T-helper 22 cell (primary cell): ENCODE measurements around the gene DNER.
"Not testable (repeated sequence)": the region's sequence is repeated elsewhere in the genome, so short reads cannot be mapped to it uniquely, and the experiment has no call there.

ENCODE experiments used
- DNase-seq: peaks from one replicate; pipeline ENCODE4 v3.0.0-alpha.2; 2020; ENCODE audit warnings: low read depth

The DNER gene

GRCh38 chr2:229620289-229620688 is 94.1 kb downstream of the DNER start:
- DNase-seq = no peak

GRCh38 chr2:229616433-229616832 is 97.9 kb downstream of the DNER start:
- no peak for DNase-seq

GRCh38 chr2:229614021-229614420 is 100.3 kb downstream of the DNER start:
- not testable (repeated sequence) for DNase-seq

GRCh38 chr2:229612384-229612971 is 101.9 kb downstream of the DNER start:
- DNase-seq = no peak

GRCh38 chr2:229611360-229611759 is 103.0 kb downstream of the DNER start:
- DNase-seq = no peak

GRCh38 chr2:229610872-229611271 is 103.5 kb downstream of the DNER start:
- no peak for DNase-seq

- DNase-seq = no peak
Measured at GRCh38 chr2:229610333-229610732, 104.0 kb downstream of the DNER start.

GRCh38 chr2:229601936-229602335 is 112.4 kb downstream of the DNER start:
- no peak for DNase-seq

GRCh38 chr2:229601396-229601795 is 113.0 kb downstream of the DNER start:
- DNase-seq = no peak

GRCh38 chr2:229598227-229598626 is 116.1 kb downstream of the DNER start:
- DNase-seq = no peak

- DNase-seq = no peak
Measured at GRCh38 chr2:229596796-229597195, 117.6 kb downstream of the DNER start.

- DNase-seq = no peak
Measured at GRCh38 chr2:229591611-229592010, 122.7 kb downstream of the DNER start.

- DNase-seq = no peak
Measured at GRCh38 chr2:229586746-229587705, 127.3 kb downstream of the DNER start.

- DNase-seq = no peak
Measured at GRCh38 chr2:229586012-229586411, 128.3 kb downstream of the DNER start.

- DNase-seq = no peak
Measured at GRCh38 chr2:229582151-229582550, 132.2 kb downstream of the DNER start.

- no peak for DNase-seq
Measured at GRCh38 chr2:229578052-229578846, 136.1 kb downstream of the DNER start.

GRCh38 chr2:229575569-229576315 is 138.6 kb downstream of the DNER start:
- no peak for DNase-seq

GRCh38 chr2:229572507-229573271 is 141.7 kb downstream of the DNER start:
- DNase-seq = no peak

- no peak for DNase-seq
Measured at GRCh38 chr2:229571243-229571642, 143.1 kb downstream of the DNER start.

GRCh38 chr2:229566370-229566769 is 148.0 kb downstream of the DNER start:
- DNase-seq = no peak

- DNase-seq = no peak
Measured at GRCh38 chr2:229564300-229564907, 150.0 kb downstream of the DNER start.
